ENCODE measurements around the gene FIG4.

DNA sequence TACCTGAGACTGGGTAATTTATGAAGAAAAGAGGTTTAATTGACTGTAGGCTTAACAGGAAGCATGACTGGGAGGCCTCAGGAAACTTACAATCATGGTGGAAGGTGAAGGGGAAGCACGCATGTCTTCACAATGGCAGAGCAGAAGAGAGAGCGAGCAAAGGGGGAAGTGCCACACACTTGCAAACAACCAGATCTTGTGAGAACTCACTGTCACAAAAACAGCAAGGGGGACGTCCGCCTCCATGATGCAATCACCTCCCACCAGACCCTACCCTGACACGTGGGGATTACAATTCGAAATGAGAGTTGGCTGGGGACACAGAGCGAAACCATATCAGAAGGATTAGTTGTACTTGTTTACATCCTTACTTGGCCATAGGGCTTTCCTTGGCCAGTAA is 49.7 kb downstream of the FIG4 start:
- TF ChIP-seq, protein P1, sequence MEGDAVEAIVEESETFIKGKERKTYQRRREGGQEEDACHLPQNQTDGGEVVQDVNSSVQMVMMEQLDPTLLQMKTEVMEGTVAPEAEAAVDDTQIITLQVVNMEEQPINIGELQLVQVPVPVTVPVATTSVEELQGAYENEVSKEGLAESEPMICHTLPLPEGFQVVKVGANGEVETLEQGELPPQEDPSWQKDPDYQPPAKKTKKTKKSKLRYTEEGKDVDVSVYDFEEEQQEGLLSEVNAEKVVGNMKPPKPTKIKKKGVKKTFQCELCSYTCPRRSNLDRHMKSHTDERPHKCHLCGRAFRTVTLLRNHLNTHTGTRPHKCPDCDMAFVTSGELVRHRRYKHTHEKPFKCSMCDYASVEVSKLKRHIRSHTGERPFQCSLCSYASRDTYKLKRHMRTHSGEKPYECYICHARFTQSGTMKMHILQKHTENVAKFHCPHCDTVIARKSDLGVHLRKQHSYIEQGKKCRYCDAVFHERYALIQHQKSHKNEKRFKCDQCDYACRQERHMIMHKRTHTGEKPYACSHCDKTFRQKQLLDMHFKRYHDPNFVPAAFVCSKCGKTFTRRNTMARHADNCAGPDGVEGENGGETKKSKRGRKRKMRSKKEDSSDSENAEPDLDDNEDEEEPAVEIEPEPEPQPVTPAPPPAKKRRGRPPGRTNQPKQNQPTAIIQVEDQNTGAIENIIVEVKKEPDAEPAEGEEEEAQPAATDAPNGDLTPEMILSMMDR (IDR thresholded peaks at IDR 0.05), result no peak
- TF ChIP-seq EP300 (IDR thresholded peaks at IDR 0.05) (no peak), POLR2AphosphoS5 (IDR thresholded peaks at IDR 0.05) (no peak)
